GM12875 (cell line): Measurements from ENCODE around the gene BLOC1S5.
A peak's percentile ranks its signal among the peaks of the same experiment; 100 is the strongest.

ENCODE experiments used
- H3K4me3 ChIP-seq: one replicate; pipeline ENCODE4 v1.5.1; 2011; ENCODE audit warnings: low read depth, low read length, control low read depth
- TF ChIP-seq, protein P1 (sequence below): IDR thresholded peaks from 2 replicates; pipeline ENCODE4 v1.5.1; 2011; ENCODE audit warnings: low read depth, mild to moderate bottlenecking, control low read depth, inconsistent platforms, low read length, moderate library complexity, borderline replicate concordance; ENCODE audit not compliant: insufficient read depth

BLOC1S5 gene, protein sequence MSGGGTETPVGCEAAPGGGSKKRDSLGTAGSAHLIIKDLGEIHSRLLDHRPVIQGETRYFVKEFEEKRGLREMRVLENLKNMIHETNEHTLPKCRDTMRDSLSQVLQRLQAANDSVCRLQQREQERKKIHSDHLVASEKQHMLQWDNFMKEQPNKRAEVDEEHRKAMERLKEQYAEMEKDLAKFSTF

DNA sequence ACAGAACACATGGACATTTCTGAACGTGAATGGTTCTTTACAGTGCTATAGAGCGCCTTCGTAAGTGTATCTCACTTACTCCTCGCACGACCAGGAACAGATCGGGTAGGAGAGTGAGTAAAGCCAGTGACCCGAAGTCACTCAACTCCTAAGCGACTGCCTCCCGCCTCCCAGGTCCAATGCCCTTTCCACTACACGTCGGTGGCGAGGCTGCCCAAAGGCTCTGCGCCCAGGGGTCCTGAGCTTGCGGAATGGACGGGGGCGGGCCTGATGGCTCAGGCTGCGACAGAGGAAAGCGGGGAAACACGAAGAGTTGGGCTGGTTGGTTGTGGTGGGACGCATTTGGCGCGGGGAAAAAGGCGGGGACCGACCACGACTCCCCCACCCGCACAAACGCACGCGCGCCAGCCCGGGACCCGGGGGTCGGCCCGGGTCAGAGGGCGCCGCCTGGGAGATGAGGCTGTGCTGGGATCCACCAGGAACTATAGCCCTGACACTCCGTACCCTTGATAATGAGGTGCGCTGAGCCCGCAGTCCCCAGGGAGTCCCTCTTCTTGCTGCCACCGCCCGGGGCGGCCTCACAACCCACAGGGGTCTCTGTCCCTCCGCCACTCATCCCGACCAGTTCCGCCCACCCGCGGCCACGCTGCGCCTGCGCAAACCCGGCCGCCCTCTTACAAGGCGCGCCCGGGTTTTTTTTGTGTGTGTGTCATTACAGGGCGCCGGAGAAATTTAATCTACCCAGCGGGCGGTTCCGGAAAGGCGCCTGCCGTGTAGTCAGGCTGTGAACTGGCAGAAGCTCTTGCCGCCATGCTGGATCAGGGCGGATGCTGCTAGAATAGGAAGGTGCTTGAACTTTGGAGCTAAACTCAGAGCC is at the start of gene BLOC1S5:
BLOC1S5 (minus strand) TSS at position 629 of the 877 bp plus-strand sequence; CDS start at position 616, 13 bp downstream.
- peak within 1 kb of the TSS; percentile 68 for H3K4me3 ChIP-seq
- TF ChIP-seq, protein P1, sequence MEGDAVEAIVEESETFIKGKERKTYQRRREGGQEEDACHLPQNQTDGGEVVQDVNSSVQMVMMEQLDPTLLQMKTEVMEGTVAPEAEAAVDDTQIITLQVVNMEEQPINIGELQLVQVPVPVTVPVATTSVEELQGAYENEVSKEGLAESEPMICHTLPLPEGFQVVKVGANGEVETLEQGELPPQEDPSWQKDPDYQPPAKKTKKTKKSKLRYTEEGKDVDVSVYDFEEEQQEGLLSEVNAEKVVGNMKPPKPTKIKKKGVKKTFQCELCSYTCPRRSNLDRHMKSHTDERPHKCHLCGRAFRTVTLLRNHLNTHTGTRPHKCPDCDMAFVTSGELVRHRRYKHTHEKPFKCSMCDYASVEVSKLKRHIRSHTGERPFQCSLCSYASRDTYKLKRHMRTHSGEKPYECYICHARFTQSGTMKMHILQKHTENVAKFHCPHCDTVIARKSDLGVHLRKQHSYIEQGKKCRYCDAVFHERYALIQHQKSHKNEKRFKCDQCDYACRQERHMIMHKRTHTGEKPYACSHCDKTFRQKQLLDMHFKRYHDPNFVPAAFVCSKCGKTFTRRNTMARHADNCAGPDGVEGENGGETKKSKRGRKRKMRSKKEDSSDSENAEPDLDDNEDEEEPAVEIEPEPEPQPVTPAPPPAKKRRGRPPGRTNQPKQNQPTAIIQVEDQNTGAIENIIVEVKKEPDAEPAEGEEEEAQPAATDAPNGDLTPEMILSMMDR, result no peak

DNA sequence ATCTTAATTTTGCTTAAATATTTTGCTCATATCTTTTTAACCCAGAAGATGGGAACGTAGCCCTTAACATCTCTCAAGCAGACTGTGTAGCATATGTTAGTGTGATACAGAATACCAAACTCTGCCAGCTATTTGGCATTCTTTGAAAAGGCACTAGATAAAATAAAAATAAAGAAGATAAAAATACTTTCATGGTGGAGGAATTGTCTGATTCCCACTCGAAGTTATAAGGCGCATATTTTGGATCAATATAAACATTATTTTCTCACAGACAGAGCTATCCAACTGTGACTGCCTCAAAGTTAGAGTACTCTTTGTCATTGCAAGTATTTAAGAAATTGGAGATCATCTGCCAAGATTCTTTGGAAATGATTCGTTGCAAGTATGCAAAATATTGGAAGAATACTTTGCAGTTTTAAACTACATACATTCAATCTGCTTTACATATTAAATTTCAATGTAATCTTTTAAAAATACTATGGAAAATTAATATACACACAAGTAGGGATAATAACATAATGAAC is 49.0 kb upstream of the BLOC1S5 start:
- TF ChIP-seq, protein P1, result no peak
- no peak overlapping the region for H3K4me3 ChIP-seq

DNA sequence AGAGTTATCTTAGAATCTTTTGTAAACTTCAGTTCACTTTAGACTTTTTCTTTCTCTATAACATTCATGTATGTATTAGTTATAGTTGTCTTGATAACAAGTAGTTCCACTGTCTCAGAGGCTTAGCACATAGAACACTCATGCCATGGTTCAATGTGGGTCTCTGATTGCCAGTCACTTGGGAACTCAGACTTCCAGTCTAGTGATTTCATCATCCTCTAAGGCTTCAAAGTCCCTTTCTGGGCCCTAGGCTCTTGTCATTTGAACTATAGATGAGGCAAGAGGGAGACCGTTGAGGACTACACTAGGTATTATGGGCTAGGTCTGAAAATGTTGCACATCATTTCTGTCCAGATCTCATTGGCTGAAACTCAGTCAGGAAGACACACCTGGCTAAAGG is 46.5 kb upstream of the BLOC1S5 start:
- no peak overlapping the region for H3K4me3 ChIP-seq
- TF ChIP-seq, protein P1, result no peak

GRCh38 chr6:8110117-8110721 is 46.0 kb upstream of the BLOC1S5 start:
- H3K4me3 ChIP-seq, result no peak overlapping the region
- TF ChIP-seq, protein P1, result no peak

DNA sequence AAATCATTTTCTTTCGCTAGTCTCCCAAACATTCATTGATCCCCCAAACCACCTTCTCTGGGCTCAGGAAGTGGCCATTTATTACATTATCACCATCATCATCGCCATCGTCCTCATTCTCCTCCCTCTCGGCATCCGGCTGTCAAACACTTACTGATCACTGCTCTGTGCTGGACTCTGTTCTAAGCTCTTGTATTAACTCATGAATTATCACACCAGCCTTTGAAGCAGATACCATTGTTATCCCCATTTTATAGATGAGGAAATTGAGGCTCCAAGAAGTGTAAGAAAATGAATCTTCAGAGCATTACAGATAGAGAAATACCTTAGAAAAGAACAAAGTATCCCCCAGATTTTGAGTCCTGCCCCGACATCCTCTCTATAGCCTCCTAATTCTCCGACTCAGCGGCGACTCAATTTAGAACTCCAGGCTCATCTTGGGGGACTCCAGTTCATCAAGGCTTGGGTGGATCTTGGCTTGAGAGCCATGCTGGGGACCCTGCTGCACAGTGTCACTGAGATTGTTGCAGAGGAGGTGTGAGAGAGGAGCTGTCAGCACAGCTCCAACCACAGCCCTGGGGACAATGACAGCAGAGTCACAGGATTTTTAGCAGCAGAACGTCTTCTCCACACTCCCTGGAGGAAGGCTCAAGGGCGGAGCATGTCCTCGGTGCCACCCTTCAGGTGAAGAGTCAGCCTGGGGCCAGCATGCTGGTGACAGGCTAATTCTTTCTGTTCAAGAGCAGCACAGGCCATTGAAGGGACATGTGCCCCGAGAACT is 44.8 kb upstream of the BLOC1S5 start:
- TF ChIP-seq, protein P1, result no peak
- no peak overlapping the region for H3K4me3 ChIP-seq

GRCh38 chr6:8108031-8108660 is 44.0 kb upstream of the BLOC1S5 start:
- TF ChIP-seq, protein P1, result no peak

More at GRCh38 chr6:8108031-8108660, 44.0 kb upstream of the BLOC1S5 start:
- H3K4me3 ChIP-seq, result no peak overlapping the region
